Femur (tissue), 1 donor: ENCODE results near the gene PDE10A.
A peak's percentile ranks its signal among the peaks of the same experiment; 100 is the strongest.

Source experiments
- DNase-seq: peaks from one replicate; pipeline ENCODE4 v3.0.0-alpha.2; 2017

PDE10A gene

GRCh38 chr6:165662749-165663376 lies at the start of gene PDE10A:
Gene PDE10A (minus strand): TSS chr6:165663241. CDS start chr6:165662811, 430 bp downstream.
- DNase-seq, result peak; percentile 83

- DNase-seq, result no peak
These were observed 46.0 kb upstream of the PDE10A start for GRCh38 chr6:165708985-165709576.

- DNase-seq, result no peak
These were observed 44.2 kb upstream of the PDE10A start for GRCh38 chr6:165707067-165707853.

GRCh38 chr6:165705941-165706340 lies 42.9 kb upstream of the PDE10A start:
- DNase-seq, result no peak

- peak; percentile 62 for DNase-seq
These were observed 41.2 kb upstream of the PDE10A start for GRCh38 chr6:165704045-165704748.

GRCh38 chr6:165702669-165703068 lies 39.6 kb upstream of the PDE10A start:
- no peak for DNase-seq

- DNase-seq, result no peak
These were observed 38.7 kb upstream of the PDE10A start for GRCh38 chr6:165701564-165702354.

GRCh38 chr6:165701005-165701404 lies 38.0 kb upstream of the PDE10A start:
- DNase-seq, result no peak

GRCh38 chr6:165698868-165699267 lies 35.8 kb upstream of the PDE10A start:
- DNase-seq, result no peak

GRCh38 chr6:165697171-165697570 lies 34.1 kb upstream of the PDE10A start:
- DNase-seq, result no peak

- no peak for DNase-seq
These were observed 32.9 kb upstream of the PDE10A start for GRCh38 chr6:165695722-165696515.

- DNase-seq, result no peak
These were observed 31.3 kb upstream of the PDE10A start for GRCh38 chr6:165694296-165694695.

- DNase-seq, result no peak
These were observed 29.1 kb upstream of the PDE10A start for GRCh38 chr6:165692106-165692653.

- DNase-seq, result no peak
These were observed 26.7 kb upstream of the PDE10A start for GRCh38 chr6:165689699-165690098.

GRCh38 chr6:165686596-165687365 lies 23.7 kb upstream of the PDE10A start:
- no peak for DNase-seq

GRCh38 chr6:165685302-165685701 lies 22.3 kb upstream of the PDE10A start:
- DNase-seq, result no peak

- DNase-seq, result no peak
These were observed 21.3 kb upstream of the PDE10A start for GRCh38 chr6:165684333-165684732.

GRCh38 chr6:165680975-165681374 lies 17.9 kb upstream of the PDE10A start:
- no peak for DNase-seq

- no peak for DNase-seq
These were observed 16.3 kb upstream of the PDE10A start for GRCh38 chr6:165679326-165679725.

GRCh38 chr6:165678904-165679303 lies 15.9 kb upstream of the PDE10A start:
- no peak for DNase-seq

- DNase-seq, result no peak
These were observed 15.4 kb upstream of the PDE10A start for GRCh38 chr6:165678429-165678828.
